ENCODE measurements around the gene TIMM50.
A peak's percentile ranks its signal among the peaks of the same experiment; 100 is the strongest.

The TIMM50 gene

DNA sequence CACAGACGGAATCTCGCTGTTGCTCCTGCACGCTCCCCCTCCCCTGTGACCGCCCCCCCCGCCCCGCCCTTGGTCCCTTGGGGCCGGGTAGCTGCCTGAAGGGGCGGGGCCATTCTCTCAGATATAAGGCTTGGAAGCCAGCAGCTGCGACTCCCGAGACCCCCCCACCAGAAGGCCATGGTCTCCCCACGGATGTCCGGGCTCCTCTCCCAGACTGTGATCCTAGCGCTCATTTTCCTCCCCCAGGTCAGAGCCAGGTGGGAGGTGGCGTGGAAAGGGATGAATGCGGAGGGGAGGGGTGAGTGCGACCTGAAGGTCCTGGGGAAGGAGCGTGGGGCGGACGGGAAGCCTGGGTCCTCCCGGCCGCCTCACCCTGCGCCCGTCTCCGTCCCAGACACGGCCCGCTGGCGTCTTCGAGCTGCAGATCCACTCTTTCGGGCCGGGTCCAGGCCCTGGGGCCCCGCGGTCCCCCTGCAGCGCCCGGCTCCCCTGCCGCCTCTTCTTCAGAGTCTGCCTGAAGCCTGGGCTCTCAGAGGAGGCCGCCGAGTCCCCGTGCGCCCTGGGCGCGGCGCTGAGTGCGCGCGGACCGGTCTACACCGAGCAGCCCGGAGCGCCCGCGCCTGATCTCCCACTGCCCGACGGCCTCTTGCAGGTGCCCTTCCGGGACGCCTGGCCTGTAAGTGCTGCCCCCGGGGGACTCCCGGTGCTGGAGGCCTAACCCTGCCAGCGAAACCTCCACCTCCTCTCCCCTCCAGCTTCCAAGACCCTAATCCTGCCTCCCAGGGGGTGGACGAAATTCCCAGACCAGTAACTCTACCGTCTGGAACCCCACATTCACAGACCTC, 18.4 kb downstream of the TIMM50 start, which contains the start of gene DLL3:
DLL3 (plus strand) TSS at position 150 of the 845 bp plus-strand sequence; CDS start at position 178, 28 bp downstream.
- Histone ChIP-seq H3K27ac (ENCODE audit: low read depth, low read length) (no peak within 1 kb of the TSS), H3K4me1 (ENCODE audit: control insufficient read depth in 5 of 5, insufficient read depth in 5 of 5, low read length in 5 of 5) (peaks cover 0 to 26% (median 20%) of the 10 kb centered on the region in 5 donors), H3K4me3 (ENCODE audit: low read depth in 1 of 5, low read length in 5 of 5) (peak within 1 kb of the TSS in 4 of 5 donors; percentile 13 to 40 (median 28)), H3K36me3 (ENCODE audit: control insufficient read depth in 5 of 5, insufficient read depth in 5 of 5, low read length in 5 of 5) (no peaks in the 10 kb centered on the region), H3K9me3 (ENCODE audit: control insufficient read depth in 5 of 5, low read length in 5 of 5) (peaks cover 0 to 4% (median 0%) of the 10 kb centered on the region in 5 donors), H3K27me3 (ENCODE audit: control insufficient read depth in 5 of 5, insufficient read depth in 4 of 5, low read length in 5 of 5) (peaks cover 31 to 51% (median 48%) of the 10 kb centered on the region in 5 donors), H3K9ac (ENCODE audit: low read length in 5 of 5) (no peak within 1 kb of the TSS)

DNA sequence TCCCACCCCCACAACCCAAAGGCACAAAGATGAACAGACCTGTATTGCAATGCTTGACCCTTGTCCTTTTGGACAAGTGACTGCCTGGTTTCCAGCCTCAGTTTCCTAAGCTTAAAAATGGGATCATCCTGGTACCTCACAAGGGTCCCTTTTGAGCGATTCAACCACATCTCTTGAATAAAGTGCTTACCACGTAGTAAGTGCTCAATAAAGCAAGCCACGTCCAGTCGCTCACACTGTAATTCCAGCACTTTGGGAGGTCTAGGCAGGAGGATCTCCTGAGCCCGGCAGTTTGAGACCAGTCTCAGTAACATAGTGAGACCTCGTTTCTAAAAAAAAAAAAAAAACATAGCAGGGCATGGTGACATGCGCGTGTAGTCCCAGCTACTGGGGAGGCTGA, 19.3 kb downstream of the TIMM50 start:
- Histone ChIP-seq H3K9me3 (ENCODE audit: control insufficient read depth in 5 of 5, low read length in 5 of 5) (peaks cover 0 to 4% (median 0%) of the 10 kb centered on the region in 5 donors), H3K27me3 (ENCODE audit: control insufficient read depth in 5 of 5, insufficient read depth in 4 of 5, low read length in 5 of 5) (peaks cover 33 to 59% (median 57%) of the 10 kb centered on the region in 5 donors), H3K27ac (ENCODE audit: low read depth, low read length) (no peak overlapping the region), H3K4me3 (ENCODE audit: low read depth in 1 of 5, low read length in 5 of 5) (no peak overlapping the region), H3K36me3 (ENCODE audit: control insufficient read depth in 5 of 5, insufficient read depth in 5 of 5, low read length in 5 of 5) (no peaks in the 10 kb centered on the region), H3K9ac (ENCODE audit: low read length in 5 of 5) (no peak overlapping the region), H3K4me1 (ENCODE audit: control insufficient read depth in 5 of 5, insufficient read depth in 5 of 5, low read length in 5 of 5) (peaks cover 0 to 26% (median 20%) of the 10 kb centered on the region in 5 donors)

- H3K36me3 ChIP-seq (ENCODE audit: control insufficient read depth in 5 of 5, insufficient read depth in 5 of 5, low read length in 5 of 5): no peaks in the 10 kb centered on the region
- peaks cover 37 to 65% (median 63%) of the 10 kb centered on the region in 5 donors for H3K27me3 ChIP-seq (ENCODE audit: control insufficient read depth in 5 of 5, insufficient read depth in 4 of 5, low read length in 5 of 5)
- peaks cover 0 to 26% (median 20%) of the 10 kb centered on the region in 5 donors for H3K4me1 ChIP-seq (ENCODE audit: control insufficient read depth in 5 of 5, insufficient read depth in 5 of 5, low read length in 5 of 5)
- H3K9me3 ChIP-seq (ENCODE audit: control insufficient read depth in 5 of 5, low read length in 5 of 5): peaks cover 0 to 4% (median 0%) of the 10 kb centered on the region in 5 donors
- H3K9ac ChIP-seq (ENCODE audit: low read length in 5 of 5): no peak overlapping the region
- no peak overlapping the region for H3K27ac ChIP-seq (ENCODE audit: low read depth, low read length)
- H3K4me3 ChIP-seq (ENCODE audit: low read depth in 1 of 5, low read length in 5 of 5): no peak overlapping the region
Measured at GRCh38 chr19:39500543-39500942, 19.9 kb downstream of the TIMM50 start.

- peaks cover 0 to 4% (median 0%) of the 10 kb centered on the region in 5 donors for H3K9me3 ChIP-seq (ENCODE audit: control insufficient read depth in 5 of 5, low read length in 5 of 5)
- H3K27me3 ChIP-seq (ENCODE audit: control insufficient read depth in 5 of 5, insufficient read depth in 4 of 5, low read length in 5 of 5): peaks cover 33 to 64% (median 60%) of the 10 kb centered on the region in 5 donors
- no peak overlapping the region for H3K9ac ChIP-seq (ENCODE audit: low read length in 5 of 5)
- no peak overlapping the region for H3K4me3 ChIP-seq (ENCODE audit: low read depth in 1 of 5, low read length in 5 of 5)
- no peaks in the 10 kb centered on the region for H3K36me3 ChIP-seq (ENCODE audit: control insufficient read depth in 5 of 5, insufficient read depth in 5 of 5, low read length in 5 of 5)
- H3K27ac ChIP-seq (ENCODE audit: low read depth, low read length): no peak overlapping the region
- peaks cover 0 to 26% (median 20%) of the 10 kb centered on the region in 5 donors for H3K4me1 ChIP-seq (ENCODE audit: control insufficient read depth in 5 of 5, insufficient read depth in 5 of 5, low read length in 5 of 5)
Measured at GRCh38 chr19:39501340-39501739, 20.7 kb downstream of the TIMM50 start.

DNA sequence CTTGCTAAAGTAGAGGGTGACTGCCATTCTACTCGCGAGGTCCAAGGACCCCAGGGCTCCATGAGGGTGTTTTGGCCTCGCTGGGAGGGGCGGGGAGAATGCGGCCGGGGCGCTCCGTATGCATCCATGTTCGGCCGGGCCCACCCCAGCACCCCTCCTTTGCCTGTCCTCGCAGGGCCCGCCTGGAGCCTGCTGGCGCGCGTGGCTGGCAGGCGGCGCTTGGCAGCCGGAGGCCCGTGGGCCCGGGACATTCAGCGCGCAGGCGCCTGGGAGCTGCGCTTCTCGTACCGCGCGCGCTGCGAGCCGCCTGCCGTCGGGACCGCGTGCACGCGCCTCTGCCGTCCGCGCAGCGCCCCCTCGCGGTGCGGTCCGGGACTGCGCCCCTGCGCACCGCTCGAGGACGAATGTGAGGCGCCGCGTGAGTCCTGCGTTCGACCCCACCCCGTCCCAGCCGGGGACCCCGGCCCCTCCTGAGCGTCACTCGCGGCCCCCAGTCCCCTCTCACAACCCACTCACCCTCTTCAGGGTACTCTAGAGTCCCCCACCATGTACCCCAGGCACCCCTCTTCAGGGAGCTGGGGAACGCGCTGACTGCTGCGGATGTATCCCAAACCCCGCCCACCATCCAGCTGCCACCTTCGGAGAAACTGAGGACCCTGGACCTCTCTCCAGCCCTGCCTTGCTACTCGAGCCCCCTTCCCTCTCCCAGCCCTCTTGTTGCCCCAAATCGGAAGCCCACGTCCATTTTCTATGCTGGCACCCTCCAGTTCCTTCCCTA, 22.2 kb downstream of the TIMM50 start:
- Histone ChIP-seq H3K27ac (ENCODE audit: low read depth, low read length) (no peak overlapping the region), H3K4me1 (ENCODE audit: control insufficient read depth in 5 of 5, insufficient read depth in 5 of 5, low read length in 5 of 5) (peaks cover 0 to 33% (median 28%) of the 10 kb centered on the region in 5 donors), H3K9ac (ENCODE audit: low read length in 5 of 5) (no peak overlapping the region), H3K36me3 (ENCODE audit: control insufficient read depth in 5 of 5, insufficient read depth in 5 of 5, low read length in 5 of 5) (no peaks in the 10 kb centered on the region), H3K4me3 (ENCODE audit: low read depth in 1 of 5, low read length in 5 of 5) (peak overlapping the region in 1 of 5 donors; percentile 38), H3K27me3 (ENCODE audit: control insufficient read depth in 5 of 5, insufficient read depth in 4 of 5, low read length in 5 of 5) (peaks cover 43 to 69% (median 68%) of the 10 kb centered on the region in 5 donors), H3K9me3 (ENCODE audit: control insufficient read depth in 5 of 5, low read length in 5 of 5) (peaks cover 0 to 4% (median 0%) of the 10 kb centered on the region in 5 donors)

DNA sequence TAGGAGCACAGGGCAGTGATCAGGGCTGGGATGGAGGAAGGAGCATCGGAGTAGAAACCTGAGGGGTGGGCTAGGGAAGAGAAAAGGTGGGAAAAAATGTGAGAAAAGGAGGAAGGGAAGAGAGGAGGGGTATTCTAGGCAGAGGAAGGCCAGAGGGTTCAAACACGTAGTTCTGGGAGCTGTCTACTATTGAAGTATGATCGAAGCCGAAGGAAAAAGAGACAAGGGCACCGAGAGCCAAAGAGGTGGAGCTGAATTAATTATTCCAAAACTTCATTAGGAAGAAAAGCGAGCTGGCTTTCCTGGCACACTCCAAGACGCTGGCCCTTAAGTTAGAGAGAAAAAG, 25.9 kb downstream of the TIMM50 start:
- peaks cover 26 to 55% (median 50%) of the 10 kb centered on the region in 5 donors for H3K27me3 ChIP-seq (ENCODE audit: control insufficient read depth in 5 of 5, insufficient read depth in 4 of 5, low read length in 5 of 5)
- peaks cover 0 to 18% (median 15%) of the 10 kb centered on the region in 5 donors for H3K4me1 ChIP-seq (ENCODE audit: control insufficient read depth in 5 of 5, insufficient read depth in 5 of 5, low read length in 5 of 5)
- H3K9ac ChIP-seq (ENCODE audit: low read length in 5 of 5): no peak overlapping the region

DNA sequence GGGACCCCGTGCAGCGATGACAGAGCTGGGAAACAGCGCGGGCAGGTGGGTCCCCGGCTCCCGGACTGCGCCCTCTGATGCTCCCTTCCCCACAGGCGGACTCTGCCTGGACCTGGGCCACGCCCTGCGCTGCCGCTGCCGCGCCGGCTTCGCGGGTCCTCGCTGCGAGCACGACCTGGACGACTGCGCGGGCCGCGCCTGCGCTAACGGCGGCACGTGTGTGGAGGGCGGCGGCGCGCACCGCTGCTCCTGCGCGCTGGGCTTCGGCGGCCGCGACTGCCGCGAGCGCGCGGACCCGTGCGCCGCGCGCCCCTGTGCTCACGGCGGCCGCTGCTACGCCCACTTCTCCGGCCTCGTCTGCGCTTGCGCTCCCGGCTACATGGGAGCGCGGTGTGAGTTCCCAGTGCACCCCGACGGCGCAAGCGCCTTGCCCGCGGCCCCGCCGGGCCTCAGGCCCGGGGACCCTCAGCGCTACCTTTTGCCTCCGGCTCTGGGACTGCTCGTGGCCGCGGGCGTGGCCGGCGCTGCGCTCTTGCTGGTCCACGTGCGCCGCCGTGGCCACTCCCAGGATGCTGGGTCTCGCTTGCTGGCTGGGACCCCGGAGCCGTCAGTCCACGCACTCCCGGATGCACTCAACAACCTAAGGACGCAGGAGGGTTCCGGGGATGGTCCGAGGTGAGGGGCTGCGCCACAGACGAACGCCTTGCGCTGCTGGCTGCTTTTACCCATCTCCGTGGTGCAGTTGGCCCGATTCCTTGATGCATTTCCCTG, 26.5 kb downstream of the TIMM50 start:
- Histone ChIP-seq H3K27ac (ENCODE audit: low read depth, low read length) (no peak overlapping the region), H3K4me3 (ENCODE audit: low read depth in 1 of 5, low read length in 5 of 5) (peak overlapping the region in 4 of 5 donors; percentile 53 to 62 (median 57)), H3K9ac (ENCODE audit: low read length in 5 of 5) (no peak overlapping the region), H3K27me3 (ENCODE audit: control insufficient read depth in 5 of 5, insufficient read depth in 4 of 5, low read length in 5 of 5) (peaks cover 26 to 55% (median 50%) of the 10 kb centered on the region in 5 donors), H3K4me1 (ENCODE audit: control insufficient read depth in 5 of 5, insufficient read depth in 5 of 5, low read length in 5 of 5) (peaks cover 0 to 18% (median 15%) of the 10 kb centered on the region in 5 donors), H3K36me3 (ENCODE audit: control insufficient read depth in 5 of 5, insufficient read depth in 5 of 5, low read length in 5 of 5) (no peaks in the 10 kb centered on the region), H3K9me3 (ENCODE audit: control insufficient read depth in 5 of 5, low read length in 5 of 5) (peaks cover 0 to 4% (median 0%) of the 10 kb centered on the region in 5 donors)

More for the DNA sequence above, 25.9 kb downstream of the TIMM50 start:
- H3K9me3 ChIP-seq (ENCODE audit: control insufficient read depth in 5 of 5, low read length in 5 of 5): peaks cover 0 to 4% (median 0%) of the 10 kb centered on the region in 5 donors
- no peaks in the 10 kb centered on the region for H3K36me3 ChIP-seq (ENCODE audit: control insufficient read depth in 5 of 5, insufficient read depth in 5 of 5, low read length in 5 of 5)
- H3K4me3 ChIP-seq (ENCODE audit: low read depth in 1 of 5, low read length in 5 of 5): peak overlapping the region in 4 of 5 donors; percentile 53 to 62 (median 57)
- H3K27ac ChIP-seq (ENCODE audit: low read depth, low read length): no peak overlapping the region

DNA sequence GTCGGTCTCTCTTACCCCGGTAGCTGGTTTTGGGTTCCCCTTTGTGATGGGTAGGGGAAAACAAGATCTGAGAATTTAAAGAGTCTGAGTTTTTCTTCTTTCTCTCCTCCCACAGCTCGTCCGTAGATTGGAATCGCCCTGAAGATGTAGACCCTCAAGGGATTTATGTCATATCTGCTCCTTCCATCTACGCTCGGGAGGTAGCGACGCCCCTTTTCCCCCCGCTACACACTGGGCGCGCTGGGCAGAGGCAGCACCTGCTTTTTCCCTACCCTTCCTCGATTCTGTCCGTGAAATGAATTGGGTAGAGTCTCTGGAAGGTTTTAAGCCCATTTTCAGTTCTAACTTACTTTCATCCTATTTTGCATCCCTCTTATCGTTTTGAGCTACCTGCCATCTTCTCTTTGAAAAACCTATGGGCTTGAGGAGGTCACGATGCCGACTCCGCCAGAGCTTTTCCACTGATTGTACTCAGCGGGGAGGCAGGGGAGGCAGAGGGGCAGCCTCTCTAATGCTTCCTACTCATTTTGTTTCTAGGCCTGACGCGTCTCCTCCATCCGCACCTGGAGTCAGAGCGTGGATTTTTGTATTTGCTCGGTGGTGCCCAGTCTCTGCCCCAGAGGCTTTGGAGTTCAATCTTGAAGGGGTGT, 27.2 kb downstream of the TIMM50 start:
- Histone ChIP-seq H3K9ac (ENCODE audit: low read length in 5 of 5) (no peak overlapping the region), H3K36me3 (ENCODE audit: control insufficient read depth in 5 of 5, insufficient read depth in 5 of 5, low read length in 5 of 5) (no peaks in the 10 kb centered on the region), H3K27ac (ENCODE audit: low read depth, low read length) (no peak overlapping the region), H3K9me3 (ENCODE audit: control insufficient read depth in 5 of 5, low read length in 5 of 5) (peaks cover 0 to 2% (median 0%) of the 10 kb centered on the region in 5 donors), H3K27me3 (ENCODE audit: control insufficient read depth in 5 of 5, insufficient read depth in 4 of 5, low read length in 5 of 5) (peaks cover 26 to 55% (median 51%) of the 10 kb centered on the region in 5 donors), H3K4me1 (ENCODE audit: control insufficient read depth in 5 of 5, insufficient read depth in 5 of 5, low read length in 5 of 5) (peaks cover 0 to 15% (median 13%) of the 10 kb centered on the region in 5 donors), H3K4me3 (ENCODE audit: low read depth in 1 of 5, low read length in 5 of 5) (peak overlapping the region in 4 of 5 donors; percentile 53 to 62 (median 57))

- no peak overlapping the region for H3K4me3 ChIP-seq (ENCODE audit: low read depth in 1 of 5, low read length in 5 of 5)
- H3K4me1 ChIP-seq (ENCODE audit: control insufficient read depth in 5 of 5, insufficient read depth in 5 of 5, low read length in 5 of 5): peaks cover 0 to 10% (median 9%) of the 10 kb centered on the region in 5 donors
- H3K36me3 ChIP-seq (ENCODE audit: control insufficient read depth in 5 of 5, insufficient read depth in 5 of 5, low read length in 5 of 5): no peaks in the 10 kb centered on the region
- H3K27me3 ChIP-seq (ENCODE audit: control insufficient read depth in 5 of 5, insufficient read depth in 4 of 5, low read length in 5 of 5): peaks cover 26 to 55% (median 51%) of the 10 kb centered on the region in 5 donors
- H3K9ac ChIP-seq (ENCODE audit: low read length in 5 of 5): no peak overlapping the region
- H3K9me3 ChIP-seq (ENCODE audit: control insufficient read depth in 5 of 5, low read length in 5 of 5): peaks cover 0 to 5% (median 0%) of the 10 kb centered on the region in 5 donors
- H3K27ac ChIP-seq (ENCODE audit: low read depth, low read length): no peak overlapping the region
Measured at GRCh38 chr19:39508629-39509028, 28.0 kb downstream of the TIMM50 start.
